Esophagus muscularis mucosa (tissue), 4 donors: ENCODE measurements around the gene EMD.
"Not testable (repeated sequence)": the region's sequence is repeated elsewhere in the genome, so short reads cannot be mapped to it uniquely, and the experiment has no call there.

Experiments used
- EP300 ChIP-seq: sonication (generic); formaldehyde crosslinking; IDR thresholded peaks from one replicate; pipeline ENCODE4 v1.6.1; 2017; ENCODE audit warnings: antibody characterized with exemption
- POLR2A ChIP-seq: fragments of 450-650 bp; IDR thresholded peaks from one replicate; pipeline ENCODE4 v1.6.1; 2017; ENCODE audit warnings: antibody characterized with exemption, moderate library complexity, mild to moderate bottlenecking, low read depth
- POLR2AphosphoS5 ChIP-seq, 2 donors: sonication (generic); formaldehyde crosslinking; IDR thresholded peaks; one replicate each; pipeline ENCODE4 v1.6.1; 2017; ENCODE audit warnings: antibody characterized with exemption in 2 of 2
- TF ChIP-seq, protein P1 (sequence below), 3 experiments: fragments of 200-600 bp in 2 of 3; fragments of 450-650 bp in 1 of 3; sonication (generic) in 2 of 3; IDR thresholded peaks; one replicate each; pipeline ENCODE4 v1.5.1; 2017 to 2019; ENCODE audit warnings: antibody characterized with exemption in 3 of 3, mild to moderate bottlenecking in 2 of 3, moderate library complexity in 1 of 3

DNA sequence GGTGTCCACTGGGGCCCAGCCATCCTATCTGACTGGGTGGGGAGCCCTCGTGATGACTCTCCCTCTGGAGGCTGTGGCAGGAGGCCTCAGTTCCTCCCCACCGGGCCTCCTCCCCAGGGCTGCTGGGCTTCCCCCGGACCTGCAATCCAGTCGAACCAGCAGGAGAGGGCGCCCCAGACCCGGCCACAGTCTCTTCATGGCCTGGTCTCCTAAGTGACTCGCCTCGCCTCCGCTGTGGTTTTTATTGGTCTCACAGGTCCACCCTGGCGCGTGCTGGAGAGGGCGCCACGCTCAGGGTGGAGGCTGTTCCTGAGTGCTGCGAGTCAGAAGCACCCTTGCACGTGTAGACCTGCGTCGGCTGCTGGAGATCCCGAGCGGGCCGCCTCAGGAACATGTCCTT, 35.5 kb upstream of the EMD start:
- TF ChIP-seq, protein P1, sequence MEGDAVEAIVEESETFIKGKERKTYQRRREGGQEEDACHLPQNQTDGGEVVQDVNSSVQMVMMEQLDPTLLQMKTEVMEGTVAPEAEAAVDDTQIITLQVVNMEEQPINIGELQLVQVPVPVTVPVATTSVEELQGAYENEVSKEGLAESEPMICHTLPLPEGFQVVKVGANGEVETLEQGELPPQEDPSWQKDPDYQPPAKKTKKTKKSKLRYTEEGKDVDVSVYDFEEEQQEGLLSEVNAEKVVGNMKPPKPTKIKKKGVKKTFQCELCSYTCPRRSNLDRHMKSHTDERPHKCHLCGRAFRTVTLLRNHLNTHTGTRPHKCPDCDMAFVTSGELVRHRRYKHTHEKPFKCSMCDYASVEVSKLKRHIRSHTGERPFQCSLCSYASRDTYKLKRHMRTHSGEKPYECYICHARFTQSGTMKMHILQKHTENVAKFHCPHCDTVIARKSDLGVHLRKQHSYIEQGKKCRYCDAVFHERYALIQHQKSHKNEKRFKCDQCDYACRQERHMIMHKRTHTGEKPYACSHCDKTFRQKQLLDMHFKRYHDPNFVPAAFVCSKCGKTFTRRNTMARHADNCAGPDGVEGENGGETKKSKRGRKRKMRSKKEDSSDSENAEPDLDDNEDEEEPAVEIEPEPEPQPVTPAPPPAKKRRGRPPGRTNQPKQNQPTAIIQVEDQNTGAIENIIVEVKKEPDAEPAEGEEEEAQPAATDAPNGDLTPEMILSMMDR (IDR thresholded peaks at IDR 0.05): not testable (repeated sequence)
- not testable (repeated sequence) for TF ChIP-seq POLR2A; EP300; POLR2AphosphoS5 (IDR thresholded peaks at IDR 0.05)
